HG02759 (cell line): Measurements from ENCODE around the gene MCM10.
"Not testable (repeated sequence)": the region's sequence is repeated elsewhere in the genome, so short reads cannot be mapped to it uniquely, and the experiment has no call there.

Experiments
- ATAC-seq: cut with Tn5 transposase; IDR thresholded peaks from one replicate; pipeline ENCODE4 v1.9.1; 2021; ENCODE audit warnings: mild to moderate bottlenecking, moderate library complexity; ENCODE audit not compliant: unreplicated experiment

The MCM10 gene

GRCh38 chr10:13160934-13161856 lies at the start of gene MCM10:
Gene MCM10 (plus strand): TSS chr10:13161558. CDS start chr10:13164203, 2,645 bp downstream.
- peak; percentile 100 for ATAC-seq

GRCh38 chr10:13113544-13113943 lies 47.8 kb upstream of the MCM10 start:
- no peak for ATAC-seq

DNA sequence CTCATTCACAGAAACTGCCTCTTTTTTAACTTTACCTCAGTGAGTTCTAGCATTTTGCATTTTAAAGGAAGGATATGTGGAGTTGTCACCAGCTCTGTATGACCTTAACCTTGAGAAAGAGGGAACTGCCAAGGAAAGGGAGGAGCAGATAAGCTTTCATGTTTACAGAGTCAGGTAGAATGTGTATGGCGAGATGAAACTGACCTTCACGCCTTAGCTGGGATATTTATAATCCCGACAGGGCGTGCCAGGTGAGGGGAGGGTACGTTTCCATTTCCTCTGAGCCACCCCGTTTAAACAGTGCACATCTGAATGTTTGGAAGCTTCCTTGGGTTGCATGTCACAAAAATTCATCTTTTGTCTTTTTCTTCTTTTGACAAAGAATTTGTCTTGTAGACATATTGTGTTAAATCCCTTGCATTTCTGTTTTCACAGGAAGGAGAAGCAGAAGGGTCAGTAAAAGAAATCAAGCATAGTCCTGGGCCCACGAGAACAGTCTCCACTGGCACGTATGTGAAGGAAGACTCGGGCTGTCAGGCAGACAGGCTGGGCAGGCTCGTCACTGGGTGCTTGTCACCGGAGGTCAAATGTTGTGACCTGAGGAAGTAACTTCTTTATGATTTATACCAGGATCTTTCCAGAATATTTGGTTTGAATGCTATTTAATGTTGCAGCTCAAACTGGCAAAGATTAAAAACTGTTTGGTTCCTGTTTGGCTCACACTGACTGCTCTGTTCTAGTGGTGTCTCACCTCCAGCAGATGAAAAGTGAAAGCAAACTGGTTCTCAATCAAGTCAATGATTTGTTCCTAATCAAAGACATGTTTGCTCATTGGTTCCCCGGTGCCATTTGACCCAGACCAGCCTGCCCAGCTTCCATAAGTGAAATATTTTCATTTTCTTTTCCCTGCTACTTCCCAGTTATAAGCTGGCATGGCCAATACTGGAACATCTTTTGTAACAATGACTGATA lies 45.2 kb upstream of the MCM10 start:
- no peak for ATAC-seq

DNA sequence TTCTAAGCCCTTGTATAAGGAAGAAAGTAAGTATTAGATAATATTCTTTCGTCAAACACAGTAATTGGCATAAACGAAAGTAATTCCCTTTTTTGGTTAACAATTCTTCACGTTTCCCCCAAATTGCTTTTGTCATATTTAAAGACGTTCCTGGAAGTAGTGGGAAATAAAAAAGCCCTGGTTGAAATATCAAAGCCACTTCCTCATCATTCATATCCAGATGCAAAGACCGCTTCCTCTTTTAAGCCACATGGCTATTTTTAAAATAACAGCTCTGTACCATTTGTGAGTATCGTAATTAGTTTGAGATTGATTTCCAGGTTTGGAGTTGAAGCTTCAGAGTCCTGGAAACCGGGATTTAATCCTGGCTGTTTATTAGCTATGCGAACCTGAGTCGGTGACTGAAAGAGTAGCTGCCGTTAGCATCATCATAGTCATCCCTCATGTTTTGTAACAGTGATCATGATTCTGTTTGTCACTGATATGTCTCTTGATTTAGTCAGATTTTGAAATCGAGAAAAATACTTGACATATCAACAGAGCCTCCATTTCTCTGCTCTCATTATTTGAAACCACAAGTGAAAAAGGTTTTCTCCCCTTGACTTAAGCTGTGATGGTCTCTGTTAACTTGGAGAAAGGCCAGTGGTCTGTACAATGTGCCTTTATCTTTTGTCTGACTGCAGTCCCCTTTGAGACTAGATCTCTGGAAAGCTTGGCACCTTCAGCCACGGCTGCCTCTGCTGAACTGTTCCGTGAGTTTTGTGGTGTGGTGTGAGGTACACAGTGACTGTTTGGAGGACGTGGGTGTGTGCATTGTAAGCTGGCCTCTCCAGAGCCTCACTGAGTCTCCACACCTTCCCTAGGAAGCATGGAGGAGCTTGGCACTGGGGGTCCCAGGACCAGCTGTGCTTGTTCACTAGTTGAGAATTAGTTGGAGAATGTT lies 43.2 kb upstream of the MCM10 start:
- ATAC-seq = no peak

- no peak for ATAC-seq
Measured at GRCh38 chr10:13118784-13119410, 42.5 kb upstream of the MCM10 start.

GRCh38 chr10:13120786-13121499 lies 40.4 kb upstream of the MCM10 start:
- no peak for ATAC-seq

GRCh38 chr10:13121500-13121854 lies 39.9 kb upstream of the MCM10 start:
- no peak for ATAC-seq

- ATAC-seq = no peak
Measured at GRCh38 chr10:13136651-13137050, 24.7 kb upstream of the MCM10 start.

DNA sequence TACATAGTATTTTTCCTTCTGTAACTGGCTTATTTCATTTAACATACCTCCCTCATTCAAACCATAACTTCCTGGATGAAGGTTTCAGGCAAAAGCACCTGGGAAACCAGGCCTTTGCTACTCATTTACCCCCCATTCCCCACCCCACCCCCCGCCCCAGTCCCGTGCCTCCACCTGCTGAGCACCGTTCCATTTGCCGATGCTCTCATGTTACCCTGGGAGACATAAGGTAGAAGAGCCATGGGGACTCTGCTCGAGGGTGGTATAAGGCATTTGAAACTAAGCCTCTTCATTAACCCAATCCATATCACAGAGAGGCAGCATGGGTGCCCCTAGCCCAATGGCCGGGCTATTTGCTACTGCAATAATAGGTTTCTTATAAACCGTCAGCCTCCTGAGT lies 22.2 kb upstream of the MCM10 start:
- ATAC-seq = no peak

- no peak for ATAC-seq
Measured at GRCh38 chr10:13139676-13140075, 21.7 kb upstream of the MCM10 start.

DNA sequence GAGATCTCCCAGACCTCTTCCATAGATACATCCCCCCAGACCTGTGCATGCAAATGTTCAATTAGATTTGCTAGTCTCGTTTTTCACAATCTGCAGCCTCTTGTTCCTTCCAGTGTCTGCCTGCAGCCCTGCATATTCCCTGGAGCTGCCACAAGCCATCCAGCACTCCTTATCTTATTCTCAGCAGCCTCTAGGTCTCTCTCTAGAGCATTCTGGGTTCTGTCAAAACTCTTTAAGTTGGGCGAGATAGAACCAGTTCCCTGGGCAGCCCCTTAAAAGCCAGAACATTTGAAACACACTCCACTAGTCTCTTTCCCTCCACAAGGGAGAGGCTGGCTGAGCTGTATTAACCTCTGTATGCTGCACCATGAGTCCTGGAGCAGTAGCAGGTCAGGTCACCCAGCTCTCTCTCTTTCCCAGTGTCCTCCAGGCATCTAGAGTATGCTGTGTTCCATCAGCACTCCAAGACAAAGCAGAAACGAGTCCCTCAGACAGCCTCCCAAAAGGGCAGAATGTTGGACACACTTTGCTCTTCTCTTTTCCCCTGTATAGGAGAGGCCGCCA lies 20.6 kb upstream of the MCM10 start:
- ATAC-seq = no peak

GRCh38 chr10:13143766-13144165 lies 17.6 kb upstream of the MCM10 start:
- no peak for ATAC-seq

- no peak for ATAC-seq
Measured at GRCh38 chr10:13144814-13145213, 16.5 kb upstream of the MCM10 start.

- ATAC-seq = no peak
Measured at GRCh38 chr10:13146379-13146778, 15.0 kb upstream of the MCM10 start.

GRCh38 chr10:13147161-13147560 lies 14.2 kb upstream of the MCM10 start:
- ATAC-seq = no peak

GRCh38 chr10:13152296-13152695 lies 9.1 kb upstream of the MCM10 start:
- no peak for ATAC-seq

- ATAC-seq = not testable (repeated sequence)
Measured at GRCh38 chr10:13155860-13156259, 5.5 kb upstream of the MCM10 start.

DNA sequence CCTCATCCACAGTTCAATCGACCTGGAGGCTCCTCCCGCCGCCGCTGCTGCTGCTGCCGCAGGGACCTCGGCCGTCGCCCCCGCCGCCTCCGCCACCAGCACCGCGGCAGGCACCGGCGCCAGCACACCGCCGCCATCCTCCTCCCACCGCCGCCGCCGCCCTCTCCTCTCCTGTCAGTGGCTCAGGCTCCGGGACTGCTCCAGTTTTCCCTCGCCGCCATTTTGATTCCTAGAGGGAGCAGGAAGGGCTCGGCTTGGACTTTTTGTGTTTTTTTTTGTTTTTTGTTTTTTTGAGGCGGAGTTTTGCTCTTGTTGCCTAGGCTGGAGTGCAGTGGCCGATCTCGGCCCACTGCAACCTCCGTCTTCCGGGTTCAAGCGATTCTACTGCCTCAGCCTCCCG lies 3.0 kb upstream of the MCM10 start:
- no peak for ATAC-seq

DNA sequence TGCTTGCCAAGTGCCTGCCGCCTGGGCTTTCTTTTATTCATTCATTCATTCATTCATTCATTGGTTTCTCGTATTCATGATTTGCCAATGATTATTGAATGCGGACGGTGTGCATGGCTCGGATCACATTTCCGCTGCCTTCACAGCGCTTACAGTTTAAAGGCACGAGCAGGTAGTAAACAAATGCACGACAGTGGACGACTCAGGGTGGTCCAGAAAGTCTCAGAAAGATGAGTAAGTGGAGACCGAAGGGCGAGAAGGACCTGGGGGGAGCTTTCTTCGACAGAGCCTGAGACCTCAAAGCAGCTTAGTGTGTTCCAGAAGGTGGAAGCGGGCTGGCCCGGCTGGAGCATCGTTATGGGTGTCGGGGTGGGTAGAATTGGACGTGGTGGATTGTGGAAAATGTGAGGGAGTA lies 506 bp downstream of the MCM10 start:
- ATAC-seq = peak; percentile 7
